HCT116 (cell line): ENCODE measurements around the gene GPX4. TPM values are rescaled to one million over a fixed set of nuclear protein-coding genes. Genes with fewer than 3 reads are reported as not detected.

ENCODE experiments used
- ATAC-seq: fragments of 200-7000 bp; cut with Tn5 transposase; 2 replicates; pipeline ENCODE4 v1.9.1; 2020; ENCODE audit warnings: mild to moderate bottlenecking, moderate library complexity
- BruUV-seq: library from RNA; stranded (reverse); fragments of 400-500 nt; replicated peaks from 2 replicates; lab custom pipeline; 2021; lab: Mats Ljungman, UMichigan
- CTCF ChIA-PET: fragments of 300-600 bp; sonication (Branson Sonifier 250); formaldehyde crosslinking; loops from one replicate; lab custom pipeline; 2021; ENCODE audit warnings: antibody characterized with exemption; lab: Charles Lee
- POLR2A ChIA-PET: fragments of 300-600, 350-600 bp; sonication (Branson Sonifier 250); formaldehyde crosslinking; loops from one replicate; lab custom pipeline; 2021; ENCODE audit warnings: antibody characterized with exemption; lab: Charles Lee
- RAD21 ChIA-PET, 2 experiments: fragments of 300-600 bp; sonication (Branson Sonifier 250); formaldehyde crosslinking; loops; one replicate each; lab custom pipeline; 2023; ENCODE audit warnings: low total read pairs in 2 of 2; ENCODE audit not compliant: uncharacterized antibody in 2 of 2, unreplicated experiment in 2 of 2, low non-redundant PET in 1 of 2; lab: Charles Lee
- DNase-seq: peaks from one replicate; pipeline ENCODE4 v3.0.0-alpha.2; 2010; ENCODE audit warnings: low read depth, low spot score
- H2AFZ ChIP-seq: fragments of 200-600 bp; shearing (Covaris generic), sonication (generic); 2 replicates; pipeline ENCODE4 v1.6.1; 2017; ENCODE audit warnings: low read depth, mixed run types, mixed read lengths, antibody characterized with exemption, low read length; ENCODE audit not compliant: poor library complexity, severe bottlenecking
- H3K27ac ChIP-seq: 2 replicates; pipeline ENCODE4 v1.5.1; 2012; ENCODE audit warnings: low read depth, low read length
- H3K27me3 ChIP-seq: fragments of 200-600 bp; sonication (generic); 2 replicates; pipeline ENCODE4 v1.6.1; 2016; ENCODE audit warnings: mixed run types, low read length, mixed read lengths; ENCODE audit not compliant: insufficient read depth
- H3K36me3 ChIP-seq, 2 experiments: fragments of 200-500 bp in 1 of 2; fragments of 200-600 bp in 1 of 2; sonication (Bioruptor generic) in 1 of 2; sonication (generic) in 1 of 2; 2 replicates each; pipeline versions ENCODE4 v1.5.1 to v1.6.1; 2014 to 2016; ENCODE audit warnings: low read length in 2 of 2, inconsistent platforms in 1 of 2, mixed read lengths in 1 of 2, mixed run types in 1 of 2; ENCODE audit not compliant: insufficient read depth in 2 of 2, control insufficient read depth in 1 of 2
- H3K4me1 ChIP-seq, 2 experiments: fragments of 200-600 bp in 1 of 2; sonication (generic) in 1 of 2; 2 replicates each; pipeline versions ENCODE4 v1.5.1 to v1.6.1; 2012 to 2017; ENCODE audit warnings: low read length in 2 of 2, inconsistent platforms in 1 of 2, mild to moderate bottlenecking in 1 of 2, mixed read lengths in 1 of 2, mixed run types in 1 of 2, moderate library complexity in 1 of 2; ENCODE audit not compliant: insufficient read depth in 2 of 2, control insufficient read depth in 1 of 2
- H3K4me2 ChIP-seq: fragments of 200-600 bp; sonication (generic); 2 replicates; pipeline ENCODE4 v1.6.1; 2017; ENCODE audit warnings: mixed run types, low read length, mixed read lengths
- H3K4me3 ChIP-seq, 2 experiments: fragments of 200-600 bp in 1 of 2; sonication (generic) in 1 of 2; replicated peaks in 1 of 2; 2 replicates each; pipeline ENCODE4 v1.5.1; 2011 to 2016; ENCODE audit warnings: low read length in 2 of 2, control low read depth in 1 of 2, low read depth in 1 of 2, mild to moderate bottlenecking in 1 of 2, mixed read lengths in 1 of 2, mixed run types in 1 of 2
- H3K79me2 ChIP-seq: fragments of 200-600 bp; sonication (generic); 2 replicates; pipeline ENCODE4 v1.6.1; 2017; ENCODE audit warnings: mild to moderate bottlenecking, mixed run types, low read length, moderate library complexity, mixed read lengths; ENCODE audit not compliant: insufficient read depth
- H3K9ac ChIP-seq: fragments of 200-600 bp; sonication (generic); 2 replicates; pipeline ENCODE4 v1.6.1; 2016; ENCODE audit warnings: low read length, mixed read lengths
- H3K9me2 ChIP-seq: fragments of 200-600 bp; sonication (generic), shearing (Covaris generic); 2 replicates; pipeline ENCODE4 v1.6.1; 2017; ENCODE audit warnings: mixed run types, mild to moderate bottlenecking, moderate library complexity; ENCODE audit not compliant: insufficient read depth
- H3K9me3 ChIP-seq, 2 experiments: fragments of 200-500 bp in 1 of 2; fragments of 200-600 bp in 1 of 2; sonication (Bioruptor generic) in 1 of 2; sonication (generic) in 1 of 2; 2 replicates each; pipeline ENCODE4 v1.6.1; 2014 to 2017; ENCODE audit warnings: low read length in 2 of 2, mixed read lengths in 2 of 2, inconsistent platforms in 1 of 2, low read depth in 1 of 2, mild to moderate bottlenecking in 1 of 2, mixed run types in 1 of 2, moderate library complexity in 1 of 2; ENCODE audit not compliant: control insufficient read depth in 1 of 2, insufficient read depth in 1 of 2
- H4K20me1 ChIP-seq: fragments of 200-600 bp; sonication (generic), shearing (Covaris generic); 2 replicates; pipeline ENCODE4 v1.6.1; 2017; ENCODE audit warnings: mixed run types, mild to moderate bottlenecking, moderate library complexity; ENCODE audit not compliant: insufficient read depth
- CTCF ChIP-seq, 3 experiments: fragments of 200-600 bp in 1 of 3; sonication (generic) in 1 of 3; IDR thresholded peaks in 2 of 3; conservative IDR thresholded peaks in 1 of 3; 2 replicates each; pipeline ENCODE4 v1.5.1; 2012 to 2017; ENCODE audit warnings: low read depth in 2 of 3, low read length in 2 of 3, antibody characterized with exemption in 1 of 3, borderline replicate concordance in 1 of 3, control low read depth in 1 of 3, mild to moderate bottlenecking in 1 of 3, mixed read lengths in 1 of 3, mixed run types in 1 of 3, moderate library complexity in 1 of 3; ENCODE audit not compliant: insufficient read depth in 1 of 3
- EZH2phosphoT487 ChIP-seq: fragments of 200-600 bp; IDR thresholded peaks from 2 replicates; pipeline ENCODE4 v1.6.1; 2018; ENCODE audit warnings: antibody characterized with exemption, borderline replicate concordance
- SP1 ChIP-seq: IDR thresholded peaks from 2 replicates; pipeline ENCODE4 v1.6.1; 2012; ENCODE audit warnings: low read depth
- intact Hi-C: fragments of 100-400 bp; cut with micrococcal nuclease; formaldehyde crosslinking; loops from 2 replicates; pipeline ENCODE4 v1.10.0; 2022
- total RNA-seq: library from RNA; stranded (reverse); gene quantifications from one replicate; pipeline ENCODE4 v1.2.1, GENCODE V29; 2021; ENCODE audit not compliant: unreplicated experiment
- TF ChIP-seq, protein P1 (sequence below): IDR thresholded peaks from 2 replicates; pipeline ENCODE4 v1.6.1; 2011; ENCODE audit warnings: mild to moderate bottlenecking, low read length, moderate library complexity; ENCODE audit not compliant: insufficient replicate concordance; ENCODE audit errors: extremely low read depth

Gene GPX4
- total RNA-seq, 1 experiment from 2014 or later: 481 TPM

DNA sequence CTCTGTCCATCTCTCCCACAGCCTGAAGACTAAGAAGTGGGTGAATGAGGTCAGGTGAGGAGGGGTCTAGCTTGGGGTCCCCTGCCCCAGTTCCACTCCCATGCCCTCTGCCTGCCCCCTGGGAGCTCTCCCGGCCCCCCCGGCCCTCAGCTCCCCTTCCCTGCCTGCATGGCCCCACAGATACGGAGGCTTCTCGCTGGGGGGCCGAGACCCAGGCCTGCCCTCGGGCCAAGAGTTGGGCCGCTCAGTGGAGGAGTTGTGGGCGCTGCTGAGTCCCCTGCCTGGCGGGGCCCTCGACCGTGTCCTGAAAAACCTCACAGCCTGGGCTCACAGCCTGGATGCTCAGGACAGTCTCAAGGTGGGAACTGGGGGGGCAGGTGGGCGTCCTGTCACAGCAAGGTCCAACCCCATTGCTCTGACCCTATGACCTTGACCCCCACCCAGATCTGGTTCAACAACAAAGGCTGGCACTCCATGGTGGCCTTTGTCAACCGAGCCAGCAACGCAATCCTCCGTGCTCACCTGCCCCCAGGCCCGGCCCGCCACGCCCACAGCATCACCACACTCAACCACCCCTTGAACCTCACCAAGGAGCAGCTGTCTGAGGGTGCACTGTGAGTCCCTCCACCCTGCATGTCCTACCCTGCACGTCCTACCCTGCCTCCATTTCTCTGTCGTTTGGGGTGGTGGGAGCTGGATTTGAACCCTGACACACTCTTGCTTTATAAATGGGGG is 47.7 kb upstream of the GPX4 start (continued):
- TF ChIP-seq EZH2phosphoT487: no peak

DNA sequence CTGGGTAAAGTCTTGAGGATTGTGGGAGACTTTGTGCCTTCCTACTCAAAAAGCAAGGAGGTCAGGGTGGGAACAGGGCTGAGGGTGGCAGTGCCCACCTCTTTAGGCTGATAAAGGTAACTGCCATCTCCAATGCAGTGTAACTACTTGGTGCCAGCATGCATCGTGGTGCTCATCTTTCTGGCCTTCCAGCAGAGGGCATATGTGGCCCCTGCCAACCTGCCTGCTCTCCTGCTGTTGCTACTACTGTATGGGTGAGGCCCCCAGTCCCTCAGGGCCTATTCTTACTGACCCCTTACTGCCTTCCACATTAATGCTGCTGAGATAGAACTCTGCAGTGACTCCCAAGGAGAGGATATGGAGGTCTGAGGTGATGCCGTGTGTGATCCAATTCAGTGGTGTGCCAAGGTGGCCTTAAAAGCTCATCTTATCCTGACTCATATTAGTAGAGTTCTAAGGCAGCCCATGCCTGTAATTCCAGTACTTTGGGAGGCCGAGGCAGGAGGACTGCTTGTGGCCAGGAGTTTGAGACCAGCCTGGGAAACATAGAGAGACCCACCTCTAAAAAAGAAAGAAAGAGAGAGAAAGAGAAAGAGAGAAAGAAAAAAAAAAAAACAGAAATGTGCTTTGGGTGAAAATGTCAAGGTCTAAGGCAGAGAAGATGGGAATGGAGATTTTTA is 46.5 kb upstream of the GPX4 start:
- Histone ChIP-seq H3K9me2 (no peaks in the 10 kb centered on the region), H3K79me2 (no peaks in the 10 kb centered on the region), H3K9ac (no peak overlapping the region), H3K4me2 (no peak overlapping the region), H3K36me3 (peaks cover 2 to 4% of the 10 kb centered on the region in 2 experiments; a peak in 3 of 4 replicates), H3K4me1 (peaks cover under 1 to 7% of the 10 kb centered on the region in 2 experiments; a peak in 2 of 4 replicates), H3K27me3 (no peaks in the 10 kb centered on the region), H2AFZ (no peak overlapping the region), H4K20me1 (no peaks in the 10 kb centered on the region), H3K9me3 (no peaks in the 10 kb centered on the region), H3K4me3 (no peak overlapping the region), H3K27ac (0 out of 2 replicates have a peak overlapping the region, but pooled peaks have one; percentile 16)
- POLR2A ChIA-PET: no interaction called here
- BruUV-seq: no TSS peak
- DNase-seq: no peak
- intact Hi-C loops: no loop called here
- peak in 2 of 3 experiments; percentile 50 to 54; a peak in 5 of 6 replicates for TF ChIP-seq CTCF (IDR thresholded peaks at IDR 0.05 in 2 of 3, conservative IDR thresholded peaks at IDR 0.05 in 1 of 3; ENCODE audit: borderline replicate concordance in 1 of 3, insufficient read depth in 1 of 3, low read depth in 2 of 3, low read length in 2 of 3)
- TF ChIP-seq, protein P1, sequence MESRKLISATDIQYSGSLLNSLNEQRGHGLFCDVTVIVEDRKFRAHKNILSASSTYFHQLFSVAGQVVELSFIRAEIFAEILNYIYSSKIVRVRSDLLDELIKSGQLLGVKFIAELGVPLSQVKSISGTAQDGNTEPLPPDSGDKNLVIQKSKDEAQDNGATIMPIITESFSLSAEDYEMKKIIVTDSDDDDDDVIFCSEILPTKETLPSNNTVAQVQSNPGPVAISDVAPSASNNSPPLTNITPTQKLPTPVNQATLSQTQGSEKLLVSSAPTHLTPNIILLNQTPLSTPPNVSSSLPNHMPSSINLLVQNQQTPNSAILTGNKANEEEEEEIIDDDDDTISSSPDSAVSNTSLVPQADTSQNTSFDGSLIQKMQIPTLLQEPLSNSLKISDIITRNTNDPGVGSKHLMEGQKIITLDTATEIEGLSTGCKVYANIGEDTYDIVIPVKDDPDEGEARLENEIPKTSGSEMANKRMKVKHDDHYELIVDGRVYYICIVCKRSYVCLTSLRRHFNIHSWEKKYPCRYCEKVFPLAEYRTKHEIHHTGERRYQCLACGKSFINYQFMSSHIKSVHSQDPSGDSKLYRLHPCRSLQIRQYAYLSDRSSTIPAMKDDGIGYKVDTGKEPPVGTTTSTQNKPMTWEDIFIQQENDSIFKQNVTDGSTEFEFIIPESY: no peak
- TF ChIP-seq SP1: no peak
- RAD21 ChIA-PET: interaction anchor here (0.6 to 0.8 kb wide), 2 partner anchors 31 to 379 kb away, joined by 3 to 5 read pairs; no protein-coding TSS in a partner anchor
- CTCF ChIA-PET: no interaction called here
- peak; percentile 81 for ATAC-seq
